HG02981 (cell line): Measurements from ENCODE around the gene CHURC1.
"Not testable (repeated sequence)": the region's sequence is repeated elsewhere in the genome, so short reads cannot be mapped to it uniquely, and the experiment has no call there.

Source experiments
- ATAC-seq: cut with Tn5 transposase; IDR thresholded peaks from one replicate; pipeline ENCODE4 v1.9.1; 2021; ENCODE audit warnings: mild to moderate bottlenecking, moderate library complexity; ENCODE audit not compliant: unreplicated experiment

The CHURC1 gene

GRCh38 chr14:64906022-64906421, 8.2 kb upstream of the CHURC1 start:
- no peak for ATAC-seq

GRCh38 chr14:64910847-64911495, 3.3 kb upstream of the CHURC1 start:
- ATAC-seq = no peak

- no peak for ATAC-seq
These were observed 2.0 kb upstream of the CHURC1 start for GRCh38 chr14:64912261-64912660.

- ATAC-seq = not testable (repeated sequence)
These were observed 778 bp upstream of the CHURC1 start for GRCh38 chr14:64913477-64913876.

GRCh38 chr14:64915029-64915424, 772 bp downstream of the CHURC1 start:
- ATAC-seq = no peak

- no peak for ATAC-seq
These were observed 1.5 kb downstream of the CHURC1 start for GRCh38 chr14:64915797-64916196.

- ATAC-seq = no peak
These were observed 4.0 kb downstream of the CHURC1 start for GRCh38 chr14:64918216-64918615.

- ATAC-seq = no peak
These were observed 5.0 kb downstream of the CHURC1 start for GRCh38 chr14:64919215-64919614.

- no peak for ATAC-seq
These were observed 5.4 kb downstream of the CHURC1 start for GRCh38 chr14:64919618-64920017.

- ATAC-seq = no peak
These were observed 6.2 kb downstream of the CHURC1 start for GRCh38 chr14:64920465-64920864.

- no peak for ATAC-seq
These were observed 8.8 kb downstream of the CHURC1 start for GRCh38 chr14:64923015-64923414.

GRCh38 chr14:64926398-64926995, 12.2 kb downstream of the CHURC1 start:
- no peak for ATAC-seq

GRCh38 chr14:64927031-64927430, 12.8 kb downstream of the CHURC1 start:
- ATAC-seq = no peak

GRCh38 chr14:64928239-64929013, 14.2 kb downstream of the CHURC1 start:
- ATAC-seq = peak; percentile 60

- peak; percentile 22 for ATAC-seq
These were observed 14.7 kb downstream of the CHURC1 start for GRCh38 chr14:64929014-64929359.

- ATAC-seq = no peak
These were observed 16.0 kb downstream of the CHURC1 start for GRCh38 chr14:64930085-64930843.

- ATAC-seq = no peak
These were observed 16.9 kb downstream of the CHURC1 start for GRCh38 chr14:64931123-64931522.

GRCh38 chr14:64932231-64932630, 18.0 kb downstream of the CHURC1 start:
- no peak for ATAC-seq

- no peak for ATAC-seq
These were observed 20.2 kb downstream of the CHURC1 start for GRCh38 chr14:64934338-64934929.

GRCh38 chr14:64935508-64935907, 21.3 kb downstream of the CHURC1 start:
- ATAC-seq = no peak

GRCh38 chr14:64937171-64937820, 23.0 kb downstream of the CHURC1 start:
- ATAC-seq = no peak
